Stimulated activated CD8-positive, alpha-beta memory T cell treated with anti-CD3 and anti-CD28 coated beads, Interleukin-4, amount 100 ng/mL, for 1 hour (primary cell): ENCODE data around the gene SAP30BP.

Experiments used
- DNase-seq, 2 donors: peaks; one replicate each; pipeline ENCODE4 v3.0.0-alpha.2; 2020; ENCODE audit warnings: low read depth in 2 of 2, low spot score in 1 of 2

SAP30BP gene

GRCh38 chr17:75666959-75667790 lies at the start of gene SAP30BP, which contains the start of gene RECQL5:
Gene SAP30BP (plus strand): TSS chr17:75667338. CDS start chr17:75667373, 35 bp downstream.
Gene RECQL5 (minus strand): TSS chr17:75667154. CDS start chr17:75666557, 597 bp downstream.
- DNase-seq: peak; percentile 96 to 99

- DNase-seq: no peak
Measured at GRCh38 chr17:75617675-75618074, 49.5 kb upstream of the SAP30BP start.

GRCh38 chr17:75619506-75620431 lies 47.4 kb upstream of the SAP30BP start:
- no peak for DNase-seq

- no peak for DNase-seq
Measured at GRCh38 chr17:75621489-75621888, 45.6 kb upstream of the SAP30BP start.

GRCh38 chr17:75622076-75622475 lies 45.1 kb upstream of the SAP30BP start:
- no peak for DNase-seq

GRCh38 chr17:75622771-75623273 lies 44.3 kb upstream of the SAP30BP start:
- no peak for DNase-seq

GRCh38 chr17:75623386-75623785 lies 43.8 kb upstream of the SAP30BP start:
- no peak for DNase-seq

- no peak for DNase-seq
Measured at GRCh38 chr17:75624021-75624420, 43.1 kb upstream of the SAP30BP start.

- no peak for DNase-seq
Measured at GRCh38 chr17:75624714-75625345, 42.3 kb upstream of the SAP30BP start.

- DNase-seq: no peak
Measured at GRCh38 chr17:75625813-75626486, 41.2 kb upstream of the SAP30BP start.

- DNase-seq: no peak
Measured at GRCh38 chr17:75626496-75627038, 40.6 kb upstream of the SAP30BP start.

GRCh38 chr17:75627094-75627493 lies 40.0 kb upstream of the SAP30BP start:
- DNase-seq: no peak

- no peak for DNase-seq
Measured at GRCh38 chr17:75628425-75628824, 38.7 kb upstream of the SAP30BP start.

GRCh38 chr17:75629157-75629556 lies 38.0 kb upstream of the SAP30BP start:
- DNase-seq: no peak

GRCh38 chr17:75630071-75630917 lies 36.8 kb upstream of the SAP30BP start:
- no peak for DNase-seq

GRCh38 chr17:75631353-75631752 lies 35.8 kb upstream of the SAP30BP start:
- DNase-seq: no peak

- no peak for DNase-seq
Measured at GRCh38 chr17:75632428-75632827, 34.7 kb upstream of the SAP30BP start.

GRCh38 chr17:75632863-75633485 lies 34.2 kb upstream of the SAP30BP start, which contains the start of gene SMIM5:
Gene SMIM5 (plus strand): TSS chr17:75633434. CDS start chr17:75640202, 6,768 bp downstream.
- peak; percentile 58 to 70 for DNase-seq
